HepG2 (cell line): Measurements from ENCODE around the gene TATDN2.

Experiments
- ARNT2 ChIP-seq: sonication (generic); formaldehyde crosslinking; IDR thresholded peaks from 2 replicates; pipeline ENCODE4 v1.8.0; 2022; ENCODE audit warnings: mild to moderate bottlenecking, low read depth, missing genetic modification reagents, moderate library complexity
- EZH2 ChIP-seq: conservative IDR thresholded peaks from 2 replicates; pipeline ENCODE4 v1.6.1; 2012; ENCODE audit warnings: mild to moderate bottlenecking, low read depth, low read length, moderate library complexity
- FOXK2 ChIP-seq: fragments of 450-650 bp; IDR thresholded peaks from 2 replicates; pipeline ENCODE4 v1.6.1; 2016
- SP4 ChIP-seq: sonication (generic); formaldehyde crosslinking; IDR thresholded peaks from 2 replicates; pipeline ENCODE4 v1.8.1; 2023; ENCODE audit warnings: mild to moderate bottlenecking, missing genetic modification reagents
- SYNCRIP ChIP-seq: fragments of 200-400 bp; formaldehyde crosslinking; IDR thresholded peaks from 2 replicates; pipeline ENCODE4 v1.6.1; 2018; ENCODE audit warnings: mild to moderate bottlenecking, low read depth, low read length; ENCODE audit not compliant: insufficient read depth
- TAF1 ChIP-seq: sonication (generic); formaldehyde crosslinking; IDR thresholded peaks from 2 replicates; pipeline ENCODE4 v1.4.0; 2020; ENCODE audit warnings: missing genetic modification reagents
- ZBTB38 ChIP-seq: sonication (generic); formaldehyde crosslinking; IDR thresholded peaks from 2 replicates; pipeline ENCODE4 v1.5.1; 2020; ENCODE audit warnings: mild to moderate bottlenecking, missing genetic modification reagents
- ZBTB4 ChIP-seq: sonication (generic); formaldehyde crosslinking; IDR thresholded peaks from 2 replicates; pipeline ENCODE4 v1.4.0; 2020; ENCODE audit warnings: missing genetic modification reagents, mild to moderate bottlenecking, borderline replicate concordance
- ZNF704 ChIP-seq: sonication (generic); formaldehyde crosslinking; IDR thresholded peaks from 2 replicates; pipeline ENCODE4 v1.8.1; 2023; ENCODE audit warnings: mild to moderate bottlenecking, inconsistent platforms, moderate library complexity, missing genetic modification reagents, borderline replicate concordance

- TF ChIP-seq EZH2 (no peak), ZNF704 (no peak), ZBTB38 (CRISPR knock-in tag) (no peak), TAF1 (CRISPR knock-in tag) (no peak), SYNCRIP (no peak), SP4 (CRISPR knock-in tag) (no peak), ZBTB4 (no peak), ARNT2 (CRISPR knock-in tag) (no peak), FOXK2 (no peak)
These were observed 26.3 kb downstream of the TATDN2 start for GRCh38 chr3:10274601-10275000.
